ENCODE measurements around the gene CDK16. TPM values are rescaled to one million over a fixed set of nuclear protein-coding genes. Genes with fewer than 3 reads are reported as not detected.
"Not testable (repeated sequence)": the region's sequence is repeated elsewhere in the genome, so short reads cannot be mapped to it uniquely, and the experiment has no call there.

Gene CDK16
- total RNA-seq, 4 donors from 2014 or later = 51.9 to 87.1 (median 65.4) TPM

DNA sequence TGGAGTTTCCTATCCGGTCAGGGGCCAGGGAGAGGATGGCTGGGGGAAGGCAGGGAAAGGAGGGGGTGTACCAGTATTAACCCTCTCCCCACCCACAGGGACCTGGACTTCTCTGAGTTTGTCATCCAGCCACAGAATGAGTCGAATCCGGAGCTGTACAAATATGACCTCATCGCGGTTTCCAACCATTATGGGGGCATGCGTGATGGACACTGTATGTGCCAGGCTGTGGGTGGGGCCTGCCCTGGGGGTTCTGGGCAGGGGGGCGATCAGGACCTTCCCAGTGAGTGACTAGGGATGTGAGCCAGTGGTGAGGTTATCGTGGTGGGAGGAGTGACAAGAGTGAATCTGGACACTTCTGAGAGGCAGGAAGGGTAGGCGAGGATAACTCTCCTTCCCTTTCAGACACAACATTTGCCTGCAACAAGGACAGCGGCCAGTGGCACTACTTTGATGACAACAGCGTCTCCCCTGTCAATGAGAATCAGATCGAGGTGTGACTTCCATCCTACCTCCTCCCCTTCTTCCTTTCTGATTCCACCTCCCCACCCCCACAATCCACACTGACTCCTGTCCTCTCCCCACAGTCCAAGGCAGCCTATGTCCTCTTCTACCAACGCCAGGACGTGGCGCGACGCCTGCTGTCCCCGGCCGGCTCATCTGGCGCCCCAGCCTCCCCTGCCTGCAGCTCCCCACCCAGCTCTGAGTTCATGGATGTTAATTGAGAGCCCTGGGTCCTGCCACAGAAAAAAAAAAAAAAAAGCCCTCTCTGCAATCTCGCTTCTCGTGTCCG is 28.9 kb downstream of the CDK16 start:
- H3K4me3 ChIP-seq = no peak overlapping the region
- TF ChIP-seq EP300 (IDR thresholded peaks at IDR 0.05) (no peak), POLR2A (IDR thresholded peaks at IDR 0.05; ENCODE audit: low read depth) (no peak), POLR2AphosphoS5 (IDR thresholded peaks at IDR 0.05) (no peak)
- TF ChIP-seq, protein P1, sequence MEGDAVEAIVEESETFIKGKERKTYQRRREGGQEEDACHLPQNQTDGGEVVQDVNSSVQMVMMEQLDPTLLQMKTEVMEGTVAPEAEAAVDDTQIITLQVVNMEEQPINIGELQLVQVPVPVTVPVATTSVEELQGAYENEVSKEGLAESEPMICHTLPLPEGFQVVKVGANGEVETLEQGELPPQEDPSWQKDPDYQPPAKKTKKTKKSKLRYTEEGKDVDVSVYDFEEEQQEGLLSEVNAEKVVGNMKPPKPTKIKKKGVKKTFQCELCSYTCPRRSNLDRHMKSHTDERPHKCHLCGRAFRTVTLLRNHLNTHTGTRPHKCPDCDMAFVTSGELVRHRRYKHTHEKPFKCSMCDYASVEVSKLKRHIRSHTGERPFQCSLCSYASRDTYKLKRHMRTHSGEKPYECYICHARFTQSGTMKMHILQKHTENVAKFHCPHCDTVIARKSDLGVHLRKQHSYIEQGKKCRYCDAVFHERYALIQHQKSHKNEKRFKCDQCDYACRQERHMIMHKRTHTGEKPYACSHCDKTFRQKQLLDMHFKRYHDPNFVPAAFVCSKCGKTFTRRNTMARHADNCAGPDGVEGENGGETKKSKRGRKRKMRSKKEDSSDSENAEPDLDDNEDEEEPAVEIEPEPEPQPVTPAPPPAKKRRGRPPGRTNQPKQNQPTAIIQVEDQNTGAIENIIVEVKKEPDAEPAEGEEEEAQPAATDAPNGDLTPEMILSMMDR (IDR thresholded peaks at IDR 0.05) = no peak
- H3K27me3 ChIP-seq = no peaks in the 10 kb centered on the region
- no peak overlapping the region for H3K27ac ChIP-seq (replicated peaks in 1 of 4)
- no peaks in the 10 kb centered on the region for H3K4me1 ChIP-seq
- no peaks in the 10 kb centered on the region for H3K9me3 ChIP-seq
- intact Hi-C loops (cut with DNase I) = no loop called here
- peaks cover 0 to 48% (median 41%) of the 10 kb centered on the region in 4 donors for H3K36me3 ChIP-seq
- WGBS = 74% methylated on average over 23 of the region's 23 CpGs
- DNase-seq (ENCODE audit: extremely low spot score) = no peak

DNA sequence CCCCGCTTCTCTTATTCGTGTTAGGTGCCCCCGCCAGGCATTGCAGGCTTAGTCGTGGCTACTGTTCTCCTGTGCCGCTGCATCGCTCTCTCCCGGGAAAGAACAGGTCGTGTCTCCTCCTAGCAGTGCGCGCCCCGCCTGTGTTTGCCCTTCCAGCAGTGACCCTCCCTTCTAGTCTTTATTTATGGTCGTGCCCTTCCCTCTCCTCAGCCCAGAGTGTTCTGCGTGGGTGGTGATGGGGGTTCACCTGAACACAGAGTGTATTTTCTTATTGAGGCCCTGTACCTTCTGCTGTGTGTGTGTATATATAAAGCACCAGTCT is 29.5 kb downstream of the CDK16 start:
- 73% methylated on average over 13 of the region's 13 CpGs for WGBS
- TF ChIP-seq POLR2AphosphoS5 (IDR thresholded peaks at IDR 0.05) = no peak
- TF ChIP-seq EP300 (IDR thresholded peaks at IDR 0.05) = no peak
- no peak for TF ChIP-seq POLR2A (IDR thresholded peaks at IDR 0.05; ENCODE audit: low read depth)
- TF ChIP-seq, protein P1 (IDR thresholded peaks at IDR 0.05) = no peak
- peaks cover 0 to 44% (median 37%) of the 10 kb centered on the region in 4 donors for H3K36me3 ChIP-seq
- H3K4me1 ChIP-seq = no peaks in the 10 kb centered on the region
- H3K27me3 ChIP-seq = no peaks in the 10 kb centered on the region
- intact Hi-C loops (cut with DNase I) = no loop called here
- no peak overlapping the region for H3K27ac ChIP-seq (replicated peaks in 1 of 4)
- no peak for DNase-seq (ENCODE audit: extremely low spot score)
- H3K4me3 ChIP-seq = no peak overlapping the region
- H3K9me3 ChIP-seq = no peaks in the 10 kb centered on the region

DNA sequence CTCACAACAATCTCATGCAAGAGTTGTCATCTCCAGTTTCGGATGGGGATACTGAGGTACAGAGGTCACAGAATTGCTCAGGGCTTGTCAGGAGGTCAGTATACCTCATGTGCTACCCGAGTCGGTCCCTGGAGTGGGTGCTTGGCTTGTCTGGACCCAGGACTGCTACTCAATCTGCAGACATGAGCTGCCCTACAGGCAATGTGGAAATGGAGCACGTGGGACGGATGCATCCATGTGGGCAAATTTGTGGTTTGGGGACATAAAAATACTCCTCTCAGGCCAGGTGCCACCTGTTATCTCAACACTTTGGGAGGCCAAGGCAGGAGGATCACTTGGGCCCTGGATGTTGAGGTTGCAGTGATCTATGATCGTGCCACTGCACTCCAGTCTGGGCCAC is 30.1 kb downstream of the CDK16 start:
- H3K27me3 ChIP-seq = no peaks in the 10 kb centered on the region
- DNase-seq (ENCODE audit: extremely low spot score) = no peak
- peaks cover 0 to 38% (median 32%) of the 10 kb centered on the region in 4 donors for H3K36me3 ChIP-seq
- no peak for TF ChIP-seq POLR2A (IDR thresholded peaks at IDR 0.05; ENCODE audit: low read depth)
- TF ChIP-seq POLR2AphosphoS5 (IDR thresholded peaks at IDR 0.05) = no peak
- TF ChIP-seq EP300 (IDR thresholded peaks at IDR 0.05) = no peak
- TF ChIP-seq, protein P1 (IDR thresholded peaks at IDR 0.05) = no peak
- H3K4me1 ChIP-seq = no peaks in the 10 kb centered on the region
- peaks cover 0 to under 1% (median 0%) of the 10 kb centered on the region in 4 donors for H3K9me3 ChIP-seq
- no peak overlapping the region for H3K4me3 ChIP-seq
- WGBS = 79% methylated on average over 4 of the region's 6 CpGs
- intact Hi-C loops (cut with DNase I) = no loop called here
- H3K27ac ChIP-seq (replicated peaks in 1 of 4) = no peak overlapping the region

GRCh38 chrX:47250017-47250347 is 31.5 kb downstream of the CDK16 start:
- TF ChIP-seq POLR2A (IDR thresholded peaks at IDR 0.05; ENCODE audit: low read depth) = no peak
- TF ChIP-seq EP300 (IDR thresholded peaks at IDR 0.05) = no peak
- no peak for TF ChIP-seq POLR2AphosphoS5 (IDR thresholded peaks at IDR 0.05)
- TF ChIP-seq, protein P1 (IDR thresholded peaks at IDR 0.05) = no peak
- no peak for DNase-seq (ENCODE audit: extremely low spot score)
- H3K36me3 ChIP-seq = peaks cover 0 to 24% (median 22%) of the 10 kb centered on the region in 4 donors
- no peaks in the 10 kb centered on the region for H3K4me1 ChIP-seq
- 86% methylated on average over 6 of the region's 6 CpGs for WGBS
- intact Hi-C loops (cut with DNase I) = no loop called here
- H3K27ac ChIP-seq (replicated peaks in 1 of 4) = no peak overlapping the region
- H3K9me3 ChIP-seq = peaks cover 0 to 5% (median 0%) of the 10 kb centered on the region in 4 donors
- no peaks in the 10 kb centered on the region for H3K27me3 ChIP-seq
- H3K4me3 ChIP-seq = no peak overlapping the region

- intact Hi-C loops (cut with DNase I); H3K27me3 ChIP-seq: not testable (repeated sequence)
Measured at GRCh38 chrX:47257620-47258019, 39.1 kb downstream of the CDK16 start.

More at GRCh38 chrX:47257620-47258019, 39.1 kb downstream of the CDK16 start:
- H3K27ac ChIP-seq (replicated peaks in 1 of 4); H3K36me3 ChIP-seq; H3K4me1 ChIP-seq; H3K9me3 ChIP-seq; H3K4me3 ChIP-seq; DNase-seq (ENCODE audit: extremely low spot score): not testable (repeated sequence)
- 96% methylated on average over 12 of the region's 12 CpGs for WGBS
